ENCODE measurements around the gene THAP7. TPM values are rescaled to one million over a fixed set of nuclear protein-coding genes. Genes with fewer than 3 reads are reported as not detected.

The THAP7 gene
- total RNA-seq, 1 experiment from 2014 or later = 19.3 TPM

GRCh38 chr22:20987375-20987774 lies 14.5 kb downstream of the THAP7 start:
- ChIA-PET POLR2A (no interaction called here), CTCF (no interaction called here)
- no peak overlapping the region for H3K27ac Mint-ChIP-seq
- no peaks in the 10 kb centered on the region for H3K9me3 Mint-ChIP-seq
- TF ChIP-seq NR2C2 (CRISPR knock-in tag; IDR thresholded peaks at IDR 0.05) (no peak), ZNF219 (CRISPR knock-in tag; IDR thresholded peaks at IDR 0.05; ENCODE audit: borderline replicate concordance) (no peak), HMGXB4 (CRISPR knock-in tag; IDR thresholded peaks at IDR 0.05) (no peak), NFE2L1 (CRISPR knock-in tag; IDR thresholded peaks at IDR 0.05) (no peak), ETV6 (CRISPR knock-in tag; IDR thresholded peaks at IDR 0.05) (no peak), AR (CRISPR knock-in tag; IDR thresholded peaks at IDR 0.05) (no peak), E2F4 (CRISPR knock-in tag; IDR thresholded peaks at IDR 0.05; ENCODE audit: borderline replicate concordance, low read depth) (no peak), IRF2 (CRISPR knock-in tag; IDR thresholded peaks at IDR 0.05; ENCODE audit: borderline replicate concordance, low read depth) (no peak), MYBL2 (CRISPR knock-in tag; IDR thresholded peaks at IDR 0.05) (no peak), ZNF263 (CRISPR knock-in tag; IDR thresholded peaks at IDR 0.05; ENCODE audit: low read depth) (no peak), ZNF671 (CRISPR knock-in tag; IDR thresholded peaks at IDR 0.05) (no peak), NFYB (CRISPR knock-in tag; conservative IDR thresholded peaks at IDR 0.05; ENCODE audit: low read depth) (no peak), RELA (CRISPR knock-in tag; IDR thresholded peaks at IDR 0.05; ENCODE audit: borderline replicate concordance) (no peak), CBFB (CRISPR knock-in tag; IDR thresholded peaks at IDR 0.05; ENCODE audit: low read depth) (no peak), CREM (CRISPR knock-in tag; IDR thresholded peaks at IDR 0.05) (no peak), GTF2I (CRISPR knock-in tag; conservative IDR thresholded peaks at IDR 0.05) (no peak), ELF4 (CRISPR knock-in tag; IDR thresholded peaks at IDR 0.05; ENCODE audit: low read depth) (no peak), PREB (CRISPR knock-in tag; IDR thresholded peaks at IDR 0.05; ENCODE audit: borderline replicate concordance) (no peak)
- peaks cover 3% of the 10 kb centered on the region for H3K27me3 Mint-ChIP-seq (ENCODE audit: low read depth)
- no peak overlapping the region for H3K4me3 Mint-ChIP-seq
- DNase-seq (ENCODE audit: low spot score) = no peak
- H3K36me3 Mint-ChIP-seq = peaks cover 19% of the 10 kb centered on the region
- no peak for ATAC-seq
- H3K4me1 Mint-ChIP-seq = peaks cover 6% of the 10 kb centered on the region

- CTCF ChIA-PET = no interaction called here
- Mint-ChIP-seq H3K27me3 (ENCODE audit: low read depth) (peaks cover 6% of the 10 kb centered on the region), H3K36me3 (peaks cover 19% of the 10 kb centered on the region), H3K4me3 (no peak overlapping the region), H3K4me1 (peaks cover 10% of the 10 kb centered on the region), H3K9me3 (no peaks in the 10 kb centered on the region), H3K27ac (no peak overlapping the region)
- POLR2A ChIA-PET = no interaction called here
- DNase-seq (ENCODE audit: low spot score) = no peak
- ATAC-seq = no peak
- TF ChIP-seq NR1H2 (CRISPR knock-in tag; IDR thresholded peaks at IDR 0.05) (no peak), PRRX2 (CRISPR knock-in tag; IDR thresholded peaks at IDR 0.05) (no peak), CREB1 (CRISPR knock-in tag; IDR thresholded peaks at IDR 0.05) (no peak), ZBTB43 (CRISPR knock-in tag; IDR thresholded peaks at IDR 0.05) (no peak), ATF6 (CRISPR knock-in tag; IDR thresholded peaks at IDR 0.05) (no peak), NFE2L1 (CRISPR knock-in tag; IDR thresholded peaks at IDR 0.05) (no peak), USF1 (CRISPR knock-in tag; IDR thresholded peaks at IDR 0.05) (no peak), MXD4 (CRISPR knock-in tag; IDR thresholded peaks at IDR 0.05; ENCODE audit: borderline replicate concordance) (no peak), CDX4 (CRISPR knock-in tag; IDR thresholded peaks at IDR 0.05; ENCODE audit: borderline replicate concordance) (no peak)
Measured at GRCh38 chr22:20986365-20986764, 15.6 kb downstream of the THAP7 start.

All from WTC11 (cell line).